Karpas-422 (cell line): Measurements from ENCODE around the gene SMG7. TPM values are rescaled to one million over a fixed set of nuclear protein-coding genes. Genes with fewer than 3 reads are reported as not detected.

Experiments
- DNase-seq: peaks from one replicate; pipeline ENCODE4 v3.0.0-alpha.2; 2015
- H2AFZ ChIP-seq: fragments of 200-600 bp; sonication (generic); 2 replicates; pipeline ENCODE4 v1.6.1; 2014; ENCODE audit warnings: antibody characterized with exemption, low read length, mixed read lengths
- H3K27ac ChIP-seq: fragments of 200-600 bp; sonication (generic); 2 replicates; pipeline ENCODE4 v1.5.1; 2014; ENCODE audit warnings: mild to moderate bottlenecking, low read length, moderate library complexity
- H3K27me3 ChIP-seq: fragments of 200-600 bp; sonication (generic); 2 replicates; pipeline ENCODE4 v1.6.1; 2014; ENCODE audit warnings: low read length, mixed read lengths
- H3K36me3 ChIP-seq: fragments of 200-600 bp; sonication (generic); 2 replicates; pipeline ENCODE4 v1.6.1; 2014; ENCODE audit warnings: low read length, mixed read lengths; ENCODE audit not compliant: insufficient read depth
- H3K4me1 ChIP-seq: fragments of 200-600 bp; sonication (generic); 2 replicates; pipeline ENCODE4 v1.6.1; 2014; ENCODE audit warnings: mild to moderate bottlenecking, low read length, mixed read lengths
- H3K4me2 ChIP-seq: fragments of 200-600 bp; sonication (generic); 2 replicates; pipeline ENCODE4 v1.6.1; 2014; ENCODE audit warnings: low read length, low read depth, mild to moderate bottlenecking; ENCODE audit not compliant: poor library complexity, severe bottlenecking
- H3K4me3 ChIP-seq: fragments of 200-600 bp; sonication (generic); 2 replicates; pipeline ENCODE4 v1.5.1; 2014; ENCODE audit warnings: mild to moderate bottlenecking, antibody characterized with exemption, low read length, mixed read lengths
- H3K79me2 ChIP-seq: fragments of 200-600 bp; sonication (generic); 2 replicates; pipeline ENCODE4 v1.6.1; 2014; ENCODE audit warnings: mild to moderate bottlenecking, low read length, mixed read lengths
- H3K9ac ChIP-seq: fragments of 200-600 bp; sonication (generic); 2 replicates; pipeline ENCODE4 v1.6.0; 2014; ENCODE audit warnings: low read length
- H3K9me2 ChIP-seq: fragments of 200-600 bp; sonication (generic), shearing (Covaris generic); replicated peaks from 2 replicates; pipeline ENCODE4 v1.6.0; 2014; ENCODE audit warnings: mild to moderate bottlenecking, low read length, moderate library complexity; ENCODE audit not compliant: insufficient read depth
- H3K9me3 ChIP-seq: fragments of 300-700, 200-600 bp; sonication (generic); 2 replicates; pipeline ENCODE4 v1.6.1; 2014; ENCODE audit warnings: low read length, mixed read lengths
- H4K20me1 ChIP-seq: fragments of 200-600 bp; sonication (generic); 2 replicates; pipeline ENCODE4 v1.6.1; 2014; ENCODE audit warnings: mild to moderate bottlenecking, antibody characterized with exemption, low read length, low read depth; ENCODE audit not compliant: insufficient read depth
- total RNA-seq: library from RNA; depleted of rRNA; stranded (reverse); fragments of >200 nt; shearing (Covaris generic); gene quantifications from 2 replicates; pipeline ENCODE4 v1.2.3, GENCODE V29; 2014; ENCODE audit warnings: low replicate concordance

The SMG7 gene
- total RNA-seq, 1 experiment from 2014 or later, result 99.7 TPM

GRCh38 chr1:183490932-183491331 is 18.6 kb downstream of the SMG7 start:
- Histone ChIP-seq H3K4me3 (no peak overlapping the region), H3K79me2 (peaks cover 100% of the 10 kb centered on the region), H3K36me3 (peaks cover 14% of the 10 kb centered on the region; the same call in 1 of the 2 replicates), H3K27me3 (no peaks in the 10 kb centered on the region), H3K4me1 (peaks cover 93% of the 10 kb centered on the region), H4K20me1 (peaks cover 19% of the 10 kb centered on the region), H2AFZ (no peak overlapping the region), H3K27ac (peak overlapping the region; percentile 79), H3K9ac (no peak overlapping the region), H3K9me2 (no peaks in the 10 kb centered on the region), H3K4me2 (peak overlapping the region; percentile 27), H3K9me3 (no peaks in the 10 kb centered on the region)
- no peak for DNase-seq

DNA sequence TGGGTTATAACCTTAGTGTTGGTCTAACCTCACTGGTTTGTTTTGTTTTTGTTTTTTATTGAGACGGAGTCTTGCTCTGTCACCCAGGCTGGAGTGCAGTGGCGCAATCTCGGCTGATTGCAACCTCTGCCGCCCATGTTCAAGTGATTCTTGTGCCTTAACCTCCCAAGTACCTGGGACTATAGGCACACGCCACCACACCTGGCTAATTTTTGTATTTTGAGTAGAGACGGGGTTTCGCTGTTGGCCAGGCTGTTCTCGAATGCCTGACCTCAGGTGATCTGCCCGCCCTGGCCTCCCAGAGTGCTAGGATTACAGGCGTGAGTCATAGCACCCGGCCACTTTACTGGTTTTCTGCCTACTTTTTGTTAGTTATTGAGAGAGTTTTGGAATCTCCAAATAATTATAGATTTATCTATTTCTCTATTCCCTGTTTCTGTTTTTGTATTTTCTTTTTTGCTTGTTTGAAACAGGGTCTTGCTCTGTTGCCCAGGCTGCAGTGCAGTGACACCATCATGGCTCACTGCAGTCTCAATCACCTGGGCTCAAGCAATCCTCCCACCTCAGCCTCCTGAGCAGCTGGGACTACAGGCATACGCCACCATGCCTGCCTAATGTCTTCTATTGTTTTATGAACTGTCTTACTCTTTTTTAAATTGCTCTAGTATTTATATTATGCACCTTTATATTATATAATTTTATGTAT is 21.4 kb downstream of the SMG7 start:
- Histone ChIP-seq H3K9me2 (no peaks in the 10 kb centered on the region), H3K4me2 (peak overlapping the region; percentile 39), H3K4me1 (peaks cover 92% of the 10 kb centered on the region), H3K9ac (no peak overlapping the region), H3K36me3 (peaks cover 5% of the 10 kb centered on the region; the same call in 1 of the 2 replicates), H2AFZ (no peak overlapping the region), H3K27me3 (no peaks in the 10 kb centered on the region), H3K79me2 (peaks cover 98% of the 10 kb centered on the region), H3K9me3 (no peaks in the 10 kb centered on the region), H4K20me1 (peaks cover 12% of the 10 kb centered on the region), H3K4me3 (no peak overlapping the region), H3K27ac (peak overlapping the region; percentile 79)
- no peak for DNase-seq

DNA sequence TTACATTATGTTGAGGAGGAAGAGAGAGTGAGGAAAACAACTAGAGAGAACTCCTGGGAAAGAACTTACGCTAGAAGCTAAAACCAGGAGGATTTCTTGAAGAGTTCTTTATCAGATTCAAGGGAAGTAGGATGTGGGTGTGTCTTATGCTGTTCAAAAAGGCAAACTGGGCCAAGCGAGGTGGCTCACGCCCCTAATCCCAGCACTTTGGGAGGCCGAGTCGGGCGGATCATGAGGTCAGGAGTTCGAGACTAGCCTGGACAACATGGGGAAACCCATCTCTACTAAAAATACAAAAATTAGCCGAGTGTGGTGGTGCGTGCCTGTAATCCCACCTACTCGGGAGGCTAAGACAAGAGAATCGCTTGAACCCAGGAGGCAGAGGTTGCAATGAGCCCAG is 23.1 kb downstream of the SMG7 start:
- H4K20me1 ChIP-seq, result 0 out of 2 replicates have a peak, but pooled peaks cover 2% of the 10 kb centered on the region
- H3K27me3 ChIP-seq, result no peaks in the 10 kb centered on the region
- H3K79me2 ChIP-seq, result peaks cover 98% of the 10 kb centered on the region
- H2AFZ ChIP-seq, result no peak overlapping the region
- no peak overlapping the region for H3K4me3 ChIP-seq
- DNase-seq, result no peak
- H3K36me3 ChIP-seq, result no peaks in the 10 kb centered on the region; the same call in 1 of the 2 replicates
- H3K4me1 ChIP-seq, result peaks cover 92% of the 10 kb centered on the region
- no peaks in the 10 kb centered on the region for H3K9me3 ChIP-seq
- H3K9me2 ChIP-seq, result no peaks in the 10 kb centered on the region
- no peak overlapping the region for H3K4me2 ChIP-seq
- H3K27ac ChIP-seq, result peak overlapping the region; percentile 79
- H3K9ac ChIP-seq, result no peak overlapping the region

GRCh38 chr1:183497218-183497617 is 24.9 kb downstream of the SMG7 start:
- H3K27me3 ChIP-seq, result no peaks in the 10 kb centered on the region
- peaks cover 98% of the 10 kb centered on the region for H3K79me2 ChIP-seq
- peak overlapping the region; percentile 79; the same call in 1 of the 2 replicates for H3K27ac ChIP-seq
- H3K9me3 ChIP-seq, result no peaks in the 10 kb centered on the region
- H3K9me2 ChIP-seq, result no peaks in the 10 kb centered on the region
- H4K20me1 ChIP-seq, result 0 out of 2 replicates have a peak, but pooled peaks cover 4% of the 10 kb centered on the region
- H3K36me3 ChIP-seq, result no peaks in the 10 kb centered on the region; the same call in 1 of the 2 replicates
- no peak overlapping the region for H3K4me3 ChIP-seq
- DNase-seq, result no peak
- H3K9ac ChIP-seq, result no peak overlapping the region
- H3K4me2 ChIP-seq, result no peak overlapping the region
- H2AFZ ChIP-seq, result no peak overlapping the region
- H3K4me1 ChIP-seq, result peaks cover 94% of the 10 kb centered on the region

DNA sequence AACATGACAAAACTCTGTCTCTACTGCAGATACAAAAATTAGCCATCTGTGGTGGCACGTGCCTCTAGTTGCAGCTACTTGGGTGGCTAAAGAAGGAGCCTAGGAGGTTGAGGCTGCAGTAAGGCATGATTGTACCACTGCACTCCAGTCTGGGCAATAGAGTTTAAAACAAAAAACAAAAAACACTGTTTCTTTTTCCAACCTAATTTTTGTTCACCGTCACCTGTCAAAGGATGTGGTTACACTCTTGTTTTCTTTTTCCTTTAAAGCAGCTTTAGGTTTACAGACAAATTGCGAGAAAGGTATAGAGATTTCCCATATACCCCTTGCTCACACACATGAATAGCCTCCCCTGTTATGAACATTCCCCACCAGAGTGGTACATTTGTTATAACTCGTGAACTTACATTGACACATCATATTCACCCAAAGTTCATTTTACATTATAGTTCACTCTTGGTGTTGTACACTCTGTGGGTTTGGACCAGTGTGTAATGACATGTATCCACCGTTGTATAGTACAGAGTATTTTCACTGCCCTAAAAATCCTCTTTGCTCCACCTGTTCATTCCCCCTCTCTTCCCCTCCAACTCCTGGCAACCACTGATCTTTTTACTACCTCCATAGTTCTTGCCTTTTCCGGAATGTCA is 26.2 kb downstream of the SMG7 start:
- Histone ChIP-seq H2AFZ (no peak overlapping the region), H3K27me3 (no peaks in the 10 kb centered on the region), H3K4me1 (peaks cover 94% of the 10 kb centered on the region), H3K27ac (peak overlapping the region; percentile 70), H3K4me2 (peak overlapping the region; percentile 25), H3K4me3 (no peak overlapping the region), H3K9ac (peak overlapping the region; percentile 16; the same call in 1 of the 2 replicates), H3K9me3 (no peaks in the 10 kb centered on the region), H3K9me2 (no peaks in the 10 kb centered on the region), H3K36me3 (no peaks in the 10 kb centered on the region; the same call in 1 of the 2 replicates), H4K20me1 (0 out of 2 replicates have a peak, but pooled peaks cover 4% of the 10 kb centered on the region), H3K79me2 (peaks cover 98% of the 10 kb centered on the region)
- DNase-seq, result no peak

GRCh38 chr1:183505454-183506089 is 33.3 kb downstream of the SMG7 start:
- Histone ChIP-seq H3K27ac (peak overlapping the region; percentile 36; the same call in 1 of the 2 replicates), H3K9ac (no peak overlapping the region), H4K20me1 (peaks cover 4% of the 10 kb centered on the region; the same call in 1 of the 2 replicates), H3K9me2 (no peaks in the 10 kb centered on the region), H3K27me3 (no peaks in the 10 kb centered on the region), H3K79me2 (peaks cover 100% of the 10 kb centered on the region), H3K4me2 (no peak overlapping the region), H3K36me3 (peaks cover 14% of the 10 kb centered on the region; the same call in 1 of the 2 replicates), H3K4me3 (no peak overlapping the region), H3K4me1 (peaks cover 68% of the 10 kb centered on the region), H2AFZ (no peak overlapping the region), H3K9me3 (no peaks in the 10 kb centered on the region)
- no peak for DNase-seq

DNA sequence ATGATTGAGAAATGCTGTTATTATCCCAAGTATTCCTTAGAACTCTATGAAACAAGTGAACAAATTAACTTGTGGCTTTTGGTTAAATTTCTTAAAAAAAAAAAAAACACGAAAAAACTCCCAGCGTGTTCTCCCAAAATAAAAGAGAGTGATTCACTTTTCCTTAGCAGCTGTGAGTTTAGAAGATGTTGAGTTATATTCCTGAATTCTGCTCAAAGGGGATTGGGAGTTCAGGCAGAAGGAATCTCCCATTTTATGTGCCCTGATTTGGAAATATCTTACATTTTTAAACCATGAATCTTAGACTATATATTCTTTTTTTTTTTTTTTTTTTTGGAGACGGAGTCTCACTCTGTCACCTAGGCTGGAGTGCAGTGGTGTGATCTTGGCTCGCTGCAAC is 34.3 kb downstream of the SMG7 start:
- peaks cover 14% of the 10 kb centered on the region; the same call in 1 of the 2 replicates for H3K36me3 ChIP-seq
- no peaks in the 10 kb centered on the region for H3K9me2 ChIP-seq
- peaks cover 66% of the 10 kb centered on the region for H3K4me1 ChIP-seq
- H3K27me3 ChIP-seq, result no peaks in the 10 kb centered on the region
- H3K27ac ChIP-seq, result no peak overlapping the region
- no peak for DNase-seq
- no peak overlapping the region for H2AFZ ChIP-seq
- H3K4me2 ChIP-seq, result no peak overlapping the region
- H4K20me1 ChIP-seq, result peaks cover 4% of the 10 kb centered on the region; the same call in 1 of the 2 replicates
- peaks cover 99% of the 10 kb centered on the region for H3K79me2 ChIP-seq
- H3K9me3 ChIP-seq, result no peaks in the 10 kb centered on the region
- no peak overlapping the region for H3K4me3 ChIP-seq
- H3K9ac ChIP-seq, result no peak overlapping the region

DNA sequence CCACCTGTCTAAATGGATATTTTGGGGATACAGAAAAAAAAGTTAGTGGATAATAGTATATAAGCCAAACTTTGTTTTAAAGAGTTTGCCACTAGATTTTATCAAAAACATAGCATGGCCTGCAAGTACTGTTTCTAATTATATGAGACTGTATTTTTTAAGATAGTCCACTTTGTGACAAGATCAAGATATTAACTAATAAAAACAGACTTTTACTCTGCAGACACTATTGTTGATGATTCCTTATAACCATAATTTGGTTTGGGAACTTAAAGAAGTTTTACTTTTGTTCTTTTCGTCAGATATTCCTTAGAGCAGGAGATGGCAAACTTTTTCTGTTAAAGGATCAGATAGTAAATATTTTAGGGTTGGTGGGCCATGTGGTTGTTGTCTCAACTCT is 36.4 kb downstream of the SMG7 start:
- Histone ChIP-seq H4K20me1 (peaks cover 2% of the 10 kb centered on the region; the same call in 1 of the 2 replicates), H3K79me2 (peaks cover 99% of the 10 kb centered on the region), H3K9ac (no peak overlapping the region)

More for the DNA sequence above, 36.4 kb downstream of the SMG7 start:
- H3K9me3 ChIP-seq, result no peaks in the 10 kb centered on the region
- DNase-seq, result no peak
- H3K27me3 ChIP-seq, result no peaks in the 10 kb centered on the region
- H3K4me1 ChIP-seq, result peaks cover 49% of the 10 kb centered on the region
- H3K4me2 ChIP-seq, result no peak overlapping the region
- no peak overlapping the region for H2AFZ ChIP-seq
- H3K9me2 ChIP-seq, result no peaks in the 10 kb centered on the region
- no peak overlapping the region for H3K4me3 ChIP-seq
- peaks cover 14% of the 10 kb centered on the region; the same call in 1 of the 2 replicates for H3K36me3 ChIP-seq
- H3K27ac ChIP-seq, result peak overlapping the region; percentile 10; the same call in 1 of the 2 replicates
